GM20431 (cell line): ENCODE data around the gene TMEM170B.

Experiments
- in situ Hi-C: fragments of 300-500 bp; cut with MseI, MboI; formaldehyde crosslinking; loops from one replicate; pipeline ENCODE4 v1.15.0; 2020; ENCODE audit warnings: low sequenced_read_pairs; ENCODE audit not compliant: unreplicated experiment

Gene TMEM170B

DNA sequence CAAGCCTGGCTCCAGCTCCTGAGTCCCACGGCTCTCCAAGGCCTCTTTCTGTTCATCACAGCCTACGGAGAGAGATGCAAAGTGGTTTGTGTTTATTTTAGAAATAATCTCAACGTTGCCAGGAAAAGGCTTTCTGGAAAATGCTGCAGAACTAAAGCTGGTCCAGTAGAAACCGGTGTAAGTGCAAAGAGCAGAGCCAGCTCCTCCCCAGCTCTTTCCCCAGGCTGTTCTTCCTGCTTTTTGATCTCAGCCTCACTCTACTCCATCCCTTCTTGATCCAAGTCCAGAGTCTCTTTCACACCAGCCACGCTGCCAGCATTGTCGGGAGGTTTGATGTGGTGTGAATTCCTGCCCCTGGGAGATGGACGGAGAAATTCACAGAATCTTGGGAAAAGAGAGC is 69.8 kb downstream of the TMEM170B start:
- in situ Hi-C loops: no loop called here

DNA sequence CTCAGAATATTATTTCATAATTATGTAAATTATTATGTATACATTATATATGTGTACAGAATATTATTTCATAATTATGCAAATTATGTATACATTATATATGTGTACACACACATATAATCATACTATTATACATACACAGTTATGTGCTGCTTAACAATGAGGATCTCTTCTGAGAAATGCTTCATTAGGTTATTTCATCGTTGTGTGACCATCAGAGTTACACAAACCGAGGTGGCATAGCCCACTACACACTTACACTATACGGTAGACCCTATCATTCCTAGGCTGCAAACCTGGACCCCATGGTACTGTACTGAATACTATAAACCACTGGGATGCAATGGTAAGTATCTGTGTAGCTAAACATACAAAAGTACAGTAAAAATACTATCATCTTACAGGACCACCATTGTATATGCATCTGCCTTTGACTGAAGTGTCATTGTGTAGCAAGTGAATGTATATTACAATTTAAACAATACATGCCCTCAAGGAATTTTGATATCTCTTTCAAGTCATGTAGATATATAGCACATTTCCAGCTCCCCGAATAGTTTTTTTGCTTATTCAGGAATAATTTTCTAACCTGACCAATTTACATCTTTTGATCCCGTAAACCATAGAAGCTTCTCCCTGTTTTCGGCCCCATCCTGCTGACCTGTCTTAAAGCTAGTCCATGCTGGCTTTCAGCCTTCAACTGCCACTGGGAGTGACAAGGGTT is 71.2 kb downstream of the TMEM170B start:
- in situ Hi-C loops: no loop called here

DNA sequence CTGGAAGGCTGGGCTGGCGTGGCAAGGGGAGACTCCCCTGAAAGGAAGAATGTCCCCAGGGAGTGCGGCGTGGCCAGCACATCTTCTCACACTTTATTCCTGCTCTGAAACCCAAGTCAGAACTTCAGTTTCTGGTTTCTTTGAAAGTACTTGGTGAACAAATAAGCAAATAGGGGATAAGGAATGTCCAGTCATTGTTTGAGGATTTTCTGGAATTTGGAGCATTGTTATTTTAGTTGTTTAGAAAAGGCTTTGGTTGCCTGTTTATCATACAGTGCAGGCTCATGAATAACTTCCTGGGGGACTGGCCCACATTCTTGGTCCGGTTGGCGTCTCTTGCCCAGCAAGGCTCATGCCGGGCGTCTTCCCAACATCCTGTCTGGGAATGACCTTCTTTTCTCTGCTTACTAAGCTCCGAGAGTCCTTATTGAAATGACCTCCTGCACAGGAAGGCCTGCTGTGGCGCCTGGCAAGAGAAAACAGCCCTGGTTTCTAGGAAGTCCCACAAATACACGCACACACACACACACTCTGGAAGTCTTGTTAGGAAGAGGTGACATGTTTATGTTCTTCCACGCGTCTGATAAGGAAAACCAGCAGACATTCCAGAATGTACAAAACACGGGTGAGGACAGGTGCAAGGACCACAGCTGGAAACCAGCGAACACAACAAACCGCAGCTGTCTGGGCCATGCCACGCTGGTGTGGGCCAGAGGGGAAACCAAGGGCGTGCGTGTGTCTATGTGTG is 71.9 kb downstream of the TMEM170B start:
- in situ Hi-C loops: no loop called here

DNA sequence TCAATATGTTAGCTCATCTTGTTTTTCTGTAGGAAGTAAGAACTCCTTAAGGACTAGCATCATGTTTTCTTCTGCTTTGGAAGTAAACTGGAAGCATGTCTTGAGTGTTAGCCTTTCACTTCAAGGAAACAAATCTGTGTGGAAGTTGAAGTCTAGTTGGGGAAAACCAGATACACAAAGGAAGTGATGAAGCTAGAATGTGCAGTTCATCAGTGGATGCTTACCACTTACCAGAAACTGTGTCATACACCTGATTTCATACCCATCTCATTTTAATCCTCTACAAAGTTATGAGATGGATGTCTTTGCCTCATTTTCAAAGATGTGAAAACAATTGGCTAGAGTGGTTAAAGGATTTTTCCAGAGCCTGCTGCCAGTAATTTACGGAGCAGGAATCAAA is 75.8 kb downstream of the TMEM170B start:
- in situ Hi-C loops: no loop called here

DNA sequence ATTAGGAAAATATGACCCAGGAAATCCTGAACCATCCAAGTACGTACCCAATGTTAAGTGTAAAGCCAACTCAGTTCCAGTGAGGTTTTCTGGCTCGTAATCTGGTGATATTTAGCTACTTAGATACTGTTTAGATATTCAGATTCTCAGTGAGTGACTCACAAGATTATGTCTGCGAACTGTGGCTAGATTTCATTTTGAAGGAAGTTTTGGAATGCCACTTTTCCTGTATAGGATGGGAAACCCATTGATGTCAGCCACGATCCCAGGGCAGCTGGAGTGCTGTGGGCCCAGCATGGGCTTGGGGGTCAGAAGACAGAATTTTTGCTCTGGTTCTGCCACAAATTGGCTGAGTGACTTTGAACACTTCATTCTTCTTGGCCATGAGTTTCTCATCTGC is 76.3 kb downstream of the TMEM170B start:
- in situ Hi-C loops: no loop called here

DNA sequence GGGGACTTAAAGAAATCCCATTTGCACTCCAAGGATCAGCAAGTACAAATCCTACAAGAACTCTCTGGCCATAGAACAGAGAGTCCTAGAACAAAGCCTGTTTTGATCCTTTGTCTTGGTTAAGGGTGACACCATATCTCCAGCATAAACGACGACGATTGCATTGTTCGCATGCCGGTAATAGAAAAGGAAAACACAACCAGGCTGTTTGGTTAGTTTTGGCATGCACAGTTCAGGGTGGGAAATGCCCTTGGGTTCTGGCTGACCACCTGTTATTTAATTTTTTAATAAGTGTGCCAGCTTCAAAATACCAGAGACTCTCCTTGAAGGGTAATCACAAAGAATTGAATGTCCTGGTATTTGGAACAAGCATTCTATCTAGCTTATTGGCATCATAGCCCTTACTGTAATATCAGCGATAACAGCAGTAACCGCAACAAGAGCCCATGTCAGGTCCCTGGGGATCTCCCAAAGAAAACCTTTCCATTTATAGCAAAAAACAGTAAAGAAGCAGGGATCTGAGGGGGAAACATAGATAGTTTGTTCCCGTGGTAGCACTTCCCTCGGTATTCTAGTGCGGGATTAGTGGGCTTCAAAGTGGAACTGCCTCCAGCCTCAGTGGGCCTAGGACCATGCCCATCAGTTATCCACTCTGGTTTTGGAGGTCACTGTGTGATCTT is 77.1 kb downstream of the TMEM170B start:
- in situ Hi-C loops: no loop called here

DNA sequence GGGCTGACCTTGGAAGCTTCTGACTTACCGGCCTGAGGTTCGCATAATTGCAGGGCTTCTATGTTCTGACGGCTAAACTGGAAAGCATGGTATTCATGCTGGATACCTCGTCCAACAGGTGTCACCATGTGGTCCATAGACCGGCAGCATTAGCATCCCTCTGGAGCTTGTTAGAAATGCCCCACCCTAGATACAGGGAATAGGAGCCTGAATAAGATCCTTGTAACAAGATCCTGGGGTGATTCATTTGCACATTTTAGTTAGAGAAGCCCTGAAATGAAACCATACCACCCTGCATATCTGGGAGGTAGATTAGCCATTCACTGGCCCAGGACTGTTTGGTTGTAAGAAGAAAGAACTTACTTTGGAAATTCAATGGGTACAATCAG is 77.7 kb downstream of the TMEM170B start:
- in situ Hi-C loops: no loop called here

DNA sequence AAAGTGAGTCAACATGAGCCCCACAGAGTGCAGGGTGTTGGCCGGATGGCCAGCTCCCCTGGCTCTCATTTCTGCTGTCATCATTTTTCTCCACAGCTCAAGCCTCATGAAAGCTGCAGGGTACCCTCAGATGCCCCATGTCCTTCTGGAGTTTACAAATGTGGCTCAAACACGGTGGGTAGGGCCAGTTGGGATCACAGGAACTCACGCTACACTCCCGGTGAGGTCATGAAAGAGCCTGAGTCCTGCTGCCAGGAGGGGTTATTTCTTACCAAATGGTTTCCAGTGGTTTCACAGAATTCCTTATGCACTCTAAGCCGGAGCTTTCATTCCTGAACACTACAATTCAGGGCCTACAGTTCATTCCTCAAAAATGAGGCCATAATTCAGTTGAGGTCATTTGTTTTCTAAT is 78.7 kb downstream of the TMEM170B start:
- in situ Hi-C loops: no loop called here

DNA sequence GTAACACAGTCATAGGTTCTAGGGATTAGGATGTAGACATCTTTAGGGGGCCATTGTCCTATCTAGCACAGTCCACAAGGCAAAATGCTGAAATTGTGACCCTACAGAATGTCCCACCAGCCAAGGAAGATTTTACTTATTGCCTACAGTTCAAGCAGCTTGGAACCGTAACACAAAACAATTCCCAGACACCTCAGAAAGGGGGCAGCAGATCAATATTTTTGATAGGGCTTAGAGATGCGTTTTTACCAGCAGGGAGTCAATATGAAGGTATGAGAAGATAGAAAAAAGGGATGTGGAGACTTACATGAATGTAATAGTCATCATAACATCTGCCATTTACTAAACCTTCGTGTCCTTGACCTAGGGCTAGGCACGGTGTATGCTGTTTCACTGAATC is 81.0 kb downstream of the TMEM170B start:
- in situ Hi-C loops: no loop called here

DNA sequence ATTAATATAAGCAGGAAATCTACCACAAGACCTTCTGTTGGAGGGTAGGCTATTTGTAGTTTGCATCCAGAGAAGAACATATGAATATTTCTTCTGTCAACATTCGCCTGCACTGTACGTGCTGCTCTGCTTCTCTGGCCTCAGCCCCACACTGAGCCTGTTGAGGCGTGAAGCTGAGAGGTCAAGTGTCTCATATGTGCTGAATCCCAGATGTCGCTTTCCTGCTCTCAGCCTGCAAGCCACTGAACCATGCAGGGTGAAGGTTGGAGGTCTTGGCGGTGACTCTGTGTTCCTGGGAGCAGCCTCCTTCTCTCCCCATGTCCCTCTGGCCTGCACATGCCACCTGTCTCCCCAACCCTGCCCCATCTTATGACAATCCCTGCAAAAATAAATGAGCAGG is 83.6 kb downstream of the TMEM170B start:
- in situ Hi-C loops: no loop called here

DNA sequence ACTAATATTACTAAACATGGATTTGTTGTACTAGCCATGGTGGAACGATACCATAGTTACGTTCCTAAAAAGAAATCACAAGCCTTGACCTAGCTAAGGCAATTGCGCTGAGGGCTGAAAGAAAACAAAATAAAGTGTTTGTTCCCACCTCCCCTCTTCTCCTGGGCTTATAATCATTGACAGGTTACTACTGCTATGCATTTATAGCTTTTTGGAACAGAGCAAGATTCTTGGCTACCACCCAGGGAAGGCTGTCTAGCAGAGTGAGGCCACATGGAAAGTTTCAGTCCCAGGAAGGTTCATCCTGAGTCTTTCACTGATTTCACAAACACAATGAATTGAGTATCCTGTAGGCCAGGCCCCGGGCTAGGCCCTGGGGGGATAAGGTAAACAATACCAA is 84.6 kb downstream of the TMEM170B start:
- in situ Hi-C loops: no loop called here

DNA sequence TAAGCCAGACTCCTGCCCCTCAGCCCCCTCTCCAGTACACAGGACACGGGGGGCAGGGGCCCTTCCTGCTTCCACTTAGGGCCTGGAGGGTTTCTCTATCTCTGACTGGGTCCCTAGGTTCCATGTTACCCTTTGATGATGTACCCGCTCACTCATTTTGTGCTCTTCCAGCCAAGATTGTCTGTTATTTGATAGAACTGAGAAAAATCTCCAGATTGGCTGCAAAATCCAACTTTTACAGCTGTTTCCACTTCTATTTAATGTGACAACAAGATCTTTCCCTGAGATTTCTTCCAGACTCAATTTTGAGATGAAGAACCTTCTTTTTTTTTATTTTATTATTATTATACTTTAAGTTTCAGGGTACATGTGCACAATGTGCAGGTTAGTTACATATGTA is 85.7 kb downstream of the TMEM170B start:
- in situ Hi-C loops: no loop called here

DNA sequence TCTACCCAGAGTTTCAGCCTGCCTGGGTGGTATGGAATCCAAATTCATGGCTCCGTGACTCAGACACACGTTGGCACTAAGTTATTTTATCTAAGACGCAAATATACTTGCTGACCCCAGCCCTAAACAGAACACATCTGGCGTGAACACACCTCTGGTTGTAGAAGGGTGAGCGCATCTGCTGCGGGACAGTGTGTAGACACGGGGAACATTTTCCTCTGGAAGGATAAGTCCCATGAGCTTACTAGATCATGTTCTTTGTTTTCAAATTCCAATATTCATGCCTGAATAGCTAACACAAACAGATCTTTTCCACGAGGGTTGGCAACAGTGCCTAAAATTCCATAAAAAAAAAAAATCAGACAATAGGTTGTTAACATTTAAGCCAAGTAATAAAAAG is 87.8 kb downstream of the TMEM170B start:
- in situ Hi-C loops: no loop called here

DNA sequence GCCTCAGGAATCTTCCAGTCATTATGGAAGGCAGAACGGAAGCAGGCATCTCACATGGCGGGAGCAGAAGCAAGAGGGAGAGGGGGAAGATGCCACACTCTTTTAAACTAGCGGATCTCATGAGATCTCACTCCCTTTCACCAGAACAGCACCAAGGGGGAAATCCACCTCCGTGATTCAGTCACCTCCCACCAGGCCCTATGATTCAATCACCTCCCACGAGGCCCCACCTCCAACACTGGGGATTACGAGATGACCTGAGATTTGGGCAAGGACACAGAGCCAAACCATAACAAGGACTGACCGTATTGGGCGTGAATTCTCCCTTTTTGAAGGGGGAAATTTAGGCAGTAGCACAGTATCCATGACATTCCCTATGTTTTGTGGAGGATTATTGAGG is 88.8 kb downstream of the TMEM170B start:
- in situ Hi-C loops: no loop called here

DNA sequence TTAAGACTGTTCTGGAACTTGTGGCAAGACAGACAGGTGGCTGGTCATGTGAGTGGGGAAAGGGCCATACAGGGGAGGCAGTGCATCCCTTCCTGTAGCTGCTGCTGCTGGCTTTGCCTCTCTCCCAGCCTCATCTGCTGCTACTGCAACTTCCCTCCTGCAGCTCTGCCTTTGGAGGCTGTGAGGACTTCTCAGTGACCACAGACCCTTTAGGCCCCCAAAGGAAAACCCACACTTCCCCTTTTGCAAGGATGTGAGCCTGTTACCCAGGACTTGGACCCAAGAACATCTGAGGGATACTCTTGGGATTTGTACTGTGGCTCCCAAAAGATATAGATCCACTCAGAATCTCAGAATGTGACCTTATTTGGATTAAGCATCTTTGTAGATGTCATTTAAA is 91.0 kb downstream of the TMEM170B start:
- in situ Hi-C loops: no loop called here

DNA sequence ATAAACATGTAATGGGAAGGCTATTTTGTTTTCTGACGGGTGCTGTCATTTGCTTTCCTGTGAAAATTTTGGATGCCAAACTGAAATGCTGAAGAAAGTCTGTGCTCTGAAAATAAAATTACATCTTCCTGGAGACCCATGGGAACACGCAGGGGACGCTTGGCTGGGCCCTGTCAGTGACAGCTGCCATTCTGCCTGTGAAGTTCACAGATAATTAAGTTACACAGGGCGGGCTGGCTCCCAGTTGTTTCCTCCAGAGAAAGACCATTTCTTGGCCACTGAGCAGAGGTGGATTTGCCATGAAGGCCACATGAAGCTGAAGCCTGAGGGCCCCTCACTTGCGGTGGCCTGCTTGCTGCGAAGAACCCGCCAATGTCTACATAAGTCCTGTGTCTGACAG is 93.5 kb downstream of the TMEM170B start:
- in situ Hi-C loops: no loop called here

DNA sequence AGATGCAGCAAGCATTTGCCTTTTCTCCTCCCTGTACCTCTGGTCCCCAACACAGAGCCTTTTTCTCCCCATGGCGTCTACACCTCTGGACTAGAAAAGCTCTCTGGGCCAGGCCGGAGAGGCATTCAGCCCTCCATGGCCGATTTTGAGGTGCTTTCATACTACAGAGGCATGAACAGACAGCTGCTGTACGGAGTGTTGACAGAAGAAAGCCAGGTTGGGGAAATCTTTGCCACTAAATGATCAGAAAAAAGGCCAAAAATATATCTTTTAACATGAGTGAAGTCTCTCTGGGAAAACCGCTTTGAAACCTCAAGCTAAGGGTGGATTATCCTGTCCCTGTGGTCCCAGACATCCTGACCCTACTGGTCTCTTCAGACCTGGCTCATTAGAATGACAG is 94.0 kb downstream of the TMEM170B start:
- in situ Hi-C loops: no loop called here

DNA sequence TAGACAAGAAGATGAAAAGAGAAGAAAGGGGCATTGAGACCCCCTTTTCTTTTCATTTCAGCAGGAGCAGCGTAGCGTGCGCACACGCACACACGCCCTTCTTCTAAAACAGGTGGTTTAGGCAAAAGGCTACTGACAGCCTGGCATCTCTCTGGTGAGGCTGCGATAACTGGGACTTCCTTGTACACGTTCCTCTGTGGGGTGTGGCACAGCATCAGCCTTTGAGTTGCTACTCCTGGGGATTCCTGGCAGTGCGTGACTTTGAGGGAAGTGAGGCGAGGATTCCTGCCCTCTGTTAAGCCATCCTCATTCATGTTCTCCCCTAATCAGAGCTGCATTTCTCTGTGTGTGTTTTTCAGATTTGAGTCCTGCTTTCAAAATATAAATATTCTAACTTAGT is 94.7 kb downstream of the TMEM170B start:
- in situ Hi-C loops: no loop called here

DNA sequence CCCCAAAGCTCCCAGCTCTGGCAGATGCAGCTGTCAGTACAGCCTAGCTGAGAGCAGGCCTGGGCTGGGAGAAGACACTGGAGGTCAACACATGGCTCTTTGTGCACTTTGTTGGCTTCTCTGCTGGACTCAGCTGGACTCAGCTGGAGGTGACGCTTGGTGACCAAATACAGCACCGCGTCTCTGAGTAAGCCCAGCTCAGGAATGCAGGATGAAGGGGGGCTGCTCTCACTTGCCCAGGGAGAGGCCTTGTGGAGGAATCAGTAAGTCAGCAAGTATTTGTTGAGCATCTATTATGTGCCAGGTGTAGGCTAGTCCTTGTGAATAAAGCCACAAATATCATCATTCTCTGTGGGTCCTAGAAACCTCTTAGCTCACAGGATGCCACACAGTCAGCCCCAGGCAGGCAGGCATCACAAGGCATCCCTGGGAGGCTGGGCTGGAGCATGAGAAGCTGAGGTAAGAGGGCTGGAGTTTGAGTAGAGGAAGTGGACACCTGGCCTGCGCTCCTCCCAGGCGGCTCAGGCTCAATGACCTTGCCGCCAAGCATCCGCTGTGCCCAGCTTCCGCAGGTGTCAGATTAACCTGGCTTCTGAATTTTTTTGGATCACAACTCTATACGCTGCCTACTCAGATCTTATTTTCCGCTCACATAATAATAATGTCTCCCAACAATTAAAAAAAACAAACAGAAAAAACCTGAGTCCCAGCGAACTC is 95.4 kb downstream of the TMEM170B start:
- in situ Hi-C loops: no loop called here
